ENCODE data around the gene CAD.

DNA sequence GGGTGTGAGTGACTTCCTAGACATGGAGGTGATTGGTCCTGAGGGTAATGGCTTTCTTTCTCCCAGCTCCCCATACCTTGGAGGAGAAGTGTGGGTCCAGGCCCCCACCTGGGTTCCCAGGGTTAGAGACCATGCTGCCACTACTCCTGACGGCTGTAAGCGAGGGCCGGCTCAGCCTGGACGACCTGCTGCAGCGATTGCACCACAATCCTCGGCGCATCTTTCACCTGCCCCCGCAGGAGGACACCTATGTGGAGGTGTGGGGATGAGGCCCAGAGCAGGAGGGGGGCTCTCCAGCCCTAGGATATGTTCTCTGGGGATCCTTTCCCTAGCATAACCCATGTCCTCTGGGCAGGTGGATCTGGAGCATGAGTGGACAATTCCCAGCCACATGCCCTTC is 21.8 kb downstream of the CAD start:
- TF ChIP-seq CTCF (conservative IDR thresholded peaks at IDR 0.05; ENCODE audit: low read length) (no peak), EZH2phosphoT487 (IDR thresholded peaks at IDR 0.05; ENCODE audit: borderline replicate concordance) (no peak)
